GM12865 (cell line): ENCODE measurements around the gene ABHD11.
"Not testable (repeated sequence)": the region's sequence is repeated elsewhere in the genome, so short reads cannot be mapped to it uniquely, and the experiment has no call there.

ENCODE experiments used
- DNase-seq: peaks from one replicate; pipeline ENCODE4 v3.0.0; 2010; ENCODE audit warnings: low read depth
- H3K4me3 ChIP-seq: 2 replicates; pipeline ENCODE4 v1.5.1; 2011; ENCODE audit warnings: mild to moderate bottlenecking, low read depth, low read length, control low read depth
- CTCF ChIP-seq: IDR thresholded peaks from 2 replicates; pipeline ENCODE4 v1.5.1; 2011; ENCODE audit warnings: low read length, control low read depth, low read depth, inconsistent platforms; ENCODE audit not compliant: insufficient read depth; ENCODE audit errors: missing control alignments

Gene ABHD11

GRCh38 chr7:73738612-73739386 is at the start of gene ABHD11:
Gene ABHD11, minus strand, starts transcription at chr7:73738802. Its CDS starts 32 bp downstream, at chr7:73738770.
- peak; percentile 99 for DNase-seq
- peak within 1 kb of the TSS; percentile 95 for H3K4me3 ChIP-seq
- TF ChIP-seq CTCF: no peak

GRCh38 chr7:73787786-73788048 is 49.1 kb upstream of the ABHD11 start:
- DNase-seq, H3K4me3 ChIP-seq: not testable (repeated sequence)

- DNase-seq: no peak
- no peak overlapping the region for H3K4me3 ChIP-seq
- no peak for TF ChIP-seq CTCF
Measured at GRCh38 chr7:73786588-73786987, 48.0 kb upstream of the ABHD11 start.

- DNase-seq: no peak
Measured at GRCh38 chr7:73779517-73779916, 40.9 kb upstream of the ABHD11 start.

GRCh38 chr7:73778801-73779389 is 40.3 kb upstream of the ABHD11 start:
- no peak for TF ChIP-seq CTCF
- no peak for DNase-seq
- H3K4me3 ChIP-seq: no peak overlapping the region

More at GRCh38 chr7:73779517-73779916, 40.9 kb upstream of the ABHD11 start:
- H3K4me3 ChIP-seq: no peak overlapping the region
- no peak for TF ChIP-seq CTCF

- H3K4me3 ChIP-seq: no peak overlapping the region
- TF ChIP-seq CTCF: no peak
- peak; percentile 21 for DNase-seq
Measured at GRCh38 chr7:73774923-73775322, 36.3 kb upstream of the ABHD11 start.

GRCh38 chr7:73773700-73774517 is 35.3 kb upstream of the ABHD11 start:
- TF ChIP-seq CTCF: no peak
- DNase-seq: no peak
- H3K4me3 ChIP-seq: no peak overlapping the region
